GM12891 (cell line): ENCODE data around the gene SEC62.

Experiments used
- POLR2A ChIP-seq: IDR thresholded peaks from 2 replicates; pipeline ENCODE4 v1.6.1; 2011; ENCODE audit warnings: low read depth, low read length, control low read depth
- POLR2AphosphoS5 ChIP-seq: IDR thresholded peaks from 2 replicates; pipeline ENCODE4 v1.6.1; 2011; ENCODE audit warnings: low read depth, low read length, control low read depth
- SPI1 ChIP-seq: IDR thresholded peaks from 2 replicates; pipeline ENCODE4 v1.6.1; 2011; ENCODE audit warnings: low read depth, low read length, control low read depth
- TAF1 ChIP-seq: IDR thresholded peaks from 2 replicates; pipeline ENCODE4 v1.6.1; 2011; ENCODE audit warnings: low read depth, low read length, control low read depth

DNA sequence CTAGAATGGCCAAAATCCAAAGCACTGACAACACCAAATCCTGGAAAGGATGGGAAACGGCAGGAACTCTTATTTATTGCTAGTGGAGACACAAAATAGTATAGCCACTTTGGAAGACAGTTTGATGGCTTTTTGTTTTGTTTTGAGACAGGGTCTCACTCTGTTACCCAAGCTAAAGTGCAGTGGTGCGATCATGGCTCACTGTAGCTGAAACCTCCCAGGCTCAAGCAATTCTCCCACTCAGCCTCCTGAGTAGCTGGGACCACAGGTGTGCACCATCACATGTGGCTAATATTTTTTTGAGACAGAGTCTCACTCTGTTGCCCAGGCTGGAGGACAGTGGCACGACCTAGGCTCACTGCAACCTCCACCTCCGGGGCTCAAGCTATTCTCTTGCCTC is 43.9 kb downstream of the SEC62 start:
- TF ChIP-seq POLR2AphosphoS5 = no peak
- TF ChIP-seq POLR2A = no peak
- no peak for TF ChIP-seq SPI1
- TF ChIP-seq TAF1 = no peak
